Stimulated activated naive CD4-positive, alpha-beta T cell treated with Interleukin-2 at 50 U/mL for 16 hours (primary cell): ENCODE data around the gene RBM41.
"Not testable (repeated sequence)": the region's sequence is repeated elsewhere in the genome, so short reads cannot be mapped to it uniquely, and the experiment has no call there.

ENCODE experiments used
- DNase-seq: peaks from one replicate; lab custom pipeline; 2025; lab: John Stamatoyannopoulos, UW

Gene RBM41

DNA sequence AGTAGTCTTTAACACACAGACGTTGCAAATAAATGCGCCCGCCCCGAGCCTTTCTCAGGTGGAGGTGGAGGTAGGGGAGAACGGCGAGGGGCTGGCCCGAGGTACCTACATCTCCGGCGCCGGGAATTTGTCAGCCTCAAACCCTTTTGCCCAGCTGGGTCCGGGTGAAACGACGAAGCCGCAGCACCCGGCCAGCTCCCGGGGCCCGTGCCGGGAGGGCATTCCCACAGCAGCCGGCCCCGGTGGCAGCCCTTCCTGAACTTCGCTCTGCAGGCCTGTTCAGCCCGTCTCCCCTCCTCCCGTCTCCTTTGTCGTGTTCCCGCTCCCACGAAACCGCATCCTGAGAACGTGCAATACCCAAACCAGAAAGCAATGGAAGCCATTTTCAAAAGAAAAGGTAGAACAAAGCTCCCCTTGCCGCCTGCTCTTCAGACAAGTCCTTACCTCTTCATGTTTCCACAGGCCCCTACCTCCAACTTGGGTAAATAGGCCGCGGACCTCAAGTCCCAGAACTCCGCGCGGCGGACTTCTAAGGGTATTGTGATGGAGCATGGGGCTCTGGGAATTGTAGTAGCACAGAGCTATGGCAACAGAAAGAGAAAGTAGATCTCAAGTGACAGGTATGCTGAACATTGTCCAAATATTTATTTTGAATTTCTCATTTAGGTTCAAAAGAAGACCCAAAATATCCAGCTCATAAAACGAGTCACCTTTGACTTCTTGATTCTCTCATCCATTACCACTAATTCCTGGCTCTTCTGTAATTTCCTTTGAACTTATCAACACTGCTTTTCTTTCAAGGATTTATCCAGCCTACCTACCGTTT, at the start of gene RBM41:
Gene RBM41, minus strand, starts transcription at position 501 of the 826 bp plus-strand sequence. Its CDS starts 49 bp downstream, at position 452.
- DNase-seq, result peak; percentile 59

DNA sequence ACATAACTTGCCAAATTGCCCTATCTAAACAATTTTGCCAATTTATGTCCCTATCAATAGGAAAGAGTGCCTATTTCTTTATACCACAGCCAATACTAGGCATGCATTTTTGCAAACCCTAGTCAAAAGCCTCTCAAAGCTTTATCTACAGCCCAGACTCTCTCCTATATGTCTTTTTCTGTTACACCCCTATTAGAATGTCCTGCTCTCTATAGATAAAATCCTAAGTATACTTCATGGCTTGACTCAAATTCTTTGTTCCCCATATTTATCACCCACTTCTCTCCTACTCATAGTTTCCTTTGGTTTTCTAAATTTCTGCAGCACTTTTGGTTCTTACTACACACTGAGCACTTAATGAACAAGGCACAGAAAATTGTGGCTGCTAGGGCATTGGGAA, 49.6 kb upstream of the RBM41 start:
- no peak for DNase-seq

DNA sequence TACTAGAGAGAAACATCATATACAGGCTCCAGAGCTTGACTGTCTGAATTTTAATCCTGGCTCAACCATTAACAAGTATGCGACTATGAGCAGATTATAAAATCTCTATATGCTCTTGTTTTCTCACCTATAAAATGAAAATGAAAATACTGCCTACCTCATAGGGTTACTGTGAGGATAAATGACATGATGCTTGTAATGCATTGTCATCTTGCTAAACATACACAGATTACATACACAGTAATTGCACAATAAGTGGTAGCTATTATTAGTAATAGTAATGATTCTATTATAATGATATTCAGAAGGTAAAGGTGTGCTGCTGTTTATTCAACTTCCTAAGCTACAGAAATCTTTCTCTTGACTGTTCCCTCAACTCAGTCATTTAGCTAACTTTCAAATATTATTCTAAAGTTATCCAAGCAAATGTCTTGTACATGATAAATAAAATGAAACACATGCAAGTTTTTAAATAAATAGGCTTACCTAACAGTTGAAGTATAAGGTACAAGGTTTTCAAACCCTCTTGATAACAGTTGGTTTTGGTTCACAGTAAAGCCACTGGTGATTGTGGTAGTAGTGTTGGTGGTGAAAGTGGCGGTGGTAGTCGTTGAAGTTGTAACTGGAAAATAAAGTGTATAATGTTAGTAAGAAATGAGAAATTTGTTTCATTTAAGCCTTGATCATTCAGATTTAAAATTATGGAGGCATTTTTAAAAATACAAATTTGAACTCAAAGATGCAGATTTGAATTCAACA, 48.7 kb upstream of the RBM41 start:
- DNase-seq, result no peak

DNA sequence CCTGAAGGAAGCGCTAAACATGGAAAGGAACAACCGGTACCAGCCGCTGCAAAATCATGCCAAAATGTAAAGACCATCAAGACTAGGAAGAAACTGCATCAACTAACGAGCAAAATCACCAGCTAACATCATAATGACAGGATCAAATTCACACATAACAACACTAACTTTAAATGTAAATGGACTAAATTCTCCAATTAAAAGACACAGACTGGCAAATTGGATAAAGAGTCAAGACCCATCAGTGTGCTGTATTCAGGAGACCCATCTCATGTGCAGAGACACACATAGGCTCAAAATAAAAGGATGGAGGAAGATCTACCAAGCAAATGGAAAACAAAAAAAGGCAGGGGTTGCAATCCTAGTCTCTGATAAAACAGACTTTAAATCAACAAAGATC, 39.0 kb upstream of the RBM41 start:
- DNase-seq, result not testable (repeated sequence)

DNA sequence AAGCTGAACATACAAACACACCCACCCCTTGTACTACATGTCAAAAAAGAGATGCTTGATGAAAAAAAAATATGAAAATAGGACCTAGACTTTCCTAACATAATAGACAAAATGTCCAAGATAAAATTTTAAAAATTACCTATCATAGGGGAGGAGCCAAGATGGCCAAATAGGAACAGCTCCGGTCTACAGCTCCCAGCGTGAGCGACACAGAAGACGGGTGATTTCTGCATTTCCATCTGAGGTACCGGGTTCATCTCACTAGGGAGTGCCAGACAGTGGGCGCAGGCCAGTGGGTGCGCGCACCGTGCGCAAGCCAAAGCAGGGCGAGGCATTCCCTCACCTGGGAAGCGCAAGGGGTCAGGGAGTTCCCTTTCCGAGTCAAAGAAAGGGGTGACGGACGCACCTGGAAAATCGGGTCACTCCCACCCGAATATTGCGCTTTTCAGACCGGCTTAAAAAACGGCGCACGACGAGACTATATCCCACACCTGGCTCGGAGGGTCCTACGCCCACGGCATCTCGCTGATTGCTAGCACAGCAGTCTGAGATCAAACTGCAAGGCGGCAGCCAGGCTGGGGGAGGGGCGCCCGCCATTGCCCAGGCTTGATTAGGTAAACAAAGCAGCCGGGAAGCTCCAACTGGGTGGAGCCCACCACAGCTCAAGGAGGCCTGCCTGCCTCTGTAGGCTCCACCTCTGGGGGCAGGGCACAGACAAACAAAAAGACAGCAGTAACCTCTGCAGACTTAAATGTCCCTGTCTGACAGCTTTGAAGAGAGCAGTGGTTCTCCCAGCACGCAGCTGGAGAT, 37.2 kb upstream of the RBM41 start:
- not testable (repeated sequence) for DNase-seq

DNA sequence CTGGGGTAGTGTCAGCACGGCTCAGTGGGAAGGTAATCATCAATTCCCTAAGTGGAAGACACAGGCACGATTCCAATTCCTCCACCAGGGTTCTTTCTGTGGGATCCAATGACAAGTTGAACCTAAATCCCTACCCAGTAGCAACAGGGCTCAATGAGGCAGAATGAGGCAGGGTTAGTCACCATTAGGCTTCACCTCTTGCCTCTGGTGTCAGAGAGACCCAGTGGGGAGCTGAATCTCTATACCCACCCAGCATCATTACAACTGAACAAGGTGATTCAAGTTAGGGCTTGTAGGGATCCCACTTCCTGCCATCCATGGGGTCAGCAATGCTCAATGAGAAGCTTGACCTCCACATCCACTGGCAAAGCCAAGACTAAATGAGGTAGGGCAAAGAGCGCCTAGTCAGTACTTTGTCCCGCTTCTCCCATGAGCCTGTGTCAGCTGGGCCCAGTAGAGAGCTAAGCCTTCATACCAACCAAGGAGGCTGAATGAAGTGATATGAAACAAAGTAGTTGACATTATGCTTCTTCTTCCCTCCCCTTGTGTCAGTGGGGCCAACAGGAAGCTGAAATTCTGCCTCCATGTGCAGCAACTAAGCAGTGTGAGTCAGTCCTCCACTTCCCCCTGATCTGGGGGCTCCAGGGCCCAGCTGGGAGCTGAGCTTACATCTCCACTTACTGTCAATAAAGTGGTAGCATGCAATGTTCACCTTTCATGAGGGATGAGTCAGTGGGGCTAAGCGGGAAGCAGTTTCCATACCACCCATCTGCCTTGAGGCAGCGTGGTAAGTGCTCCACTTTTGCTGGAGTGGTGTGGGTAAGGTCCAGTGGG, 36.4 kb upstream of the RBM41 start:
- DNase-seq, result peak; percentile 0

DNA sequence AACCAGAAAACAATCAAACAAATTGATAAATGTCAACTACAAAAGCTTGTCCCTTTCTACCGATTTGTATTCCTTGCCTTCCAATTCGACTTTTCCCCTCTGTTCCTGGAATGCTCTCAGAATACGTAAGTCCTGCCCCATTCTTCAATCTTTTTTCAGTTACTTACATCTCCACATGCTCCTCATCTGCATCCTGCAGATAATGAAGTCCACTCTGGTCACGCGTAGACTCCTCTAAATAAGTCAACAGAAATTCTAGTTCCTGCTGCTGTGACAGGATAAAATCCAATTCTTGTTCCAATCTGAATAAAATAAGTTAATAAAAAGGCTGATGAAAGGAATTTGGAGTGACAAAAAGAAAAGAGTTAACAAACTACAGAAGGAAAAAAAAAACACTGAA, 34.4 kb upstream of the RBM41 start:
- DNase-seq, result no peak

DNA sequence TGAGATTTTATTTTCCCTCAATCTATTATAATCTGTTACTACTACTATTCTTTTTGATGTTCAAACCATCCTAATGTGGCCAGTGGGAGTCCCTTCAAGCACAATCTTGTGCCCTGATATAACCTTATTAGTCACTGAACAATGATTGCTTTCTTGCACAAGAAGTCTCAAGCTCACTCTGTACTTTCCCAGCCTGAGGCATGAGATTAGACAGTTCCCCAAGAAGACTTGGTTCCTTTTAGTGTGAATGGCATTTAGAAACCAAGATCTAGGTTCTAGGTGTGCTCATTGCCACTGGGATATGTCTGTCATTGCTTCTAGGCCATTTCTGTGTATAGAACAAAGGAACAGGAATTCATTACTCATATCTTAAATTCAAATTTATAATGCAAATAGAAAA, 28.0 kb upstream of the RBM41 start:
- no peak for DNase-seq

DNA sequence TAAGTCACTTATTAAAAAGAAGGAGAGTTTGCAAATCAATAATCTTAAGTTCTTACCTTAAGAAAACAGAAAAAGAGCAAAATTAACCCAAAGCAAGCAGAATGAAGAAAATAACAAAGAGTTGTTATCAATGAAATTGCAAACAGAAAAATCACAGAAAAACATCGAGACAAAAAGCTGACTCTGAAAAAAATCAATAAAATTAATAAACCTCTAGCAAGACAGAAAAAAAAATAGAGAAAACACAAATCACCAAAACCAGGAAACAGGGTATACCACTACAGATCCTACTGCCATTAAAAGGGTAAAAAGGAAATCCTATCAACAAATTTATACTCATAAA, 17.3 kb upstream of the RBM41 start:
- DNase-seq, result no peak

DNA sequence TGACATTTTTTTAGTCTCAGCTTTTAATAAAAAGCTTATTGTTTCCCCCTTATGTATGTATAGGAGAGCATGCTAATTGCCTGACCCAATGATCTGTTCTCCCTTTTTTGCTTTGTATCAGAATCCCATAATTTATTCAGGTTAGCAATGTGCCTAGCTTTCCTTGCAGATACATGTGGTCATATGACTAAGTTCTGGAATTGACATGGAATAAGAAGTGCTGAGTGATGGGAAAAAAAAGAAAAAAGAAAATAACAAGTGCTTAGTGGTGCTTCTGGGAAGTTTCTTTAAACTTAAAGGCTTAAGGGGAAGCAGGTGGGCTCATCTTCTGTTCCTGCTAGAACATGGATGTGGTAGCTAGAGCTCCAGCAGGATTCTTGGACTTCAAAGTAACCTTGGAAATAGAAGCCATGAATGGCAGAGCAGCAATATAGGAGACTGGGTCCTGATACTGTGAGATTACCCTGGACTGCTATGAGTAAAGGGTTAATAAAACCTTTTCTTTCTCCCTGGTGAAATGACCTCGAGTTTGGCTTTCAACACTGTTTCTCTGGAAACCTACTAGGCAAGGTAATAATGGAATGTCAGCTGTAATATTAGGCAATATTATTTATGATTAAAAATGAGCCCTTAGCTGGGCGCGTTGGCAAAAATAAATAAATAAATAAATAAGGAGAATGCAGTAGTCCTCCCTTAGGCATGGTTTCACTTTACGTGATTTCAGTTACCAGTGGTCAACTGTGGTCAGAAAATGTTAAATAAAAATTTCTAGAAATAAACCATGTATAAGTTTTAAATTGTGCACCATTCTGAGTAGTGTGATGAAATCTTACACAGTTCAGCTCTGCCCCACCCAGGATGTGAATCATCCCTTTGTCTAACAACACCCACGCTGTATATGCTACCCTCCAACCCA, 16.7 kb upstream of the RBM41 start:
- peak; percentile 14 for DNase-seq

DNA sequence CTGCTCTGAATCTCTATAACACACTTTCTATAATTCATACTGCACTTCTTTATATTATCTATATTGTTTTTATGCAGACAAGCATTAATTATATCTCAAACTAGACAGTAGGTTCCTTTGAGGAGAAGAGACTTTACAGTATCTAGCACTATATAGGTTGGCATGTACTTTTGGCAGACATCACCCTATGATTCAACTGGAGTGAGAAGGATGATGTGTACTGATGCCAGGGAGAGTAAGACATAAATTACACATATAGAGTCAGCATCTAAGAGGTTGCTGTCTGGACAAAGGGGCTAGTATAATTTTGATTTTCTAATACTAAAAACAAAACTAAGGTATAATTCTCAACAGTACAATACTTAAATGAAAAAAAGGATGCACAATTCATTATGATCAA, 5.1 kb upstream of the RBM41 start:
- DNase-seq, result no peak

DNA sequence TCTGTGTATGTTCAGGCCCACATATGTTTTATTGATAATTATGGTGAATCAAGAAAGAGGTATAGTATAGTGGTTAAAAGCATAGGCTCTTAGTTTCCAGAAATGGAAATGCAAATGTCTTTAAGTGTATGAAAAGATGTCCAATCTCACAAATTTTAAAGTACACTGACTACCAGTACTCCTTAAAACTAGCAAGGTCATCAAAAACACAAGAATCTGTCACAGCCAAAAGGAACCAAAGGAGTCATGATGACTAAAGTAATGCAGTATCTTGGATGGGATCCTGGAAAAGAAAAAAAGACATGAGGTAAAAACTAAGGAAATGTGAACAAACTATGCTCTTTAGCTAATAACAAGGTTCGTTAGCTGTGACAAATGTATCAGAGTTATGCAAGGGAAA, 661 bp upstream of the RBM41 start:
- no peak for DNase-seq

DNA sequence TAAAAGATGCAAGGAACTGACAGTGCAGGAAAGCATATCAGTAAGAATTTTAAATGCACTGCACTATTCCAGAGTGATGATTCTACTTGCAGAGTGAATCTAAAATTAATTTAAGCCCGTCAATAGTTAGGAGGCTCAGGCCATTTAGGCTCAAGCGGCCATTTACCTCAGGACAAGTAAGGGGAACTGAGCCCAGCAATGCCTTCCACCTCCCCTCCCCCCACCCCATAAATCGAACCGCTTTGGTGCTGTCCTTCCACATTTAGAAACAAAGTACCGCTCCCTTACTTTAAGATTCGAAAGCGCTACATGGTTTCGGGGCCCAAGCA, 665 bp downstream of the RBM41 start:
- no peak for DNase-seq

DNA sequence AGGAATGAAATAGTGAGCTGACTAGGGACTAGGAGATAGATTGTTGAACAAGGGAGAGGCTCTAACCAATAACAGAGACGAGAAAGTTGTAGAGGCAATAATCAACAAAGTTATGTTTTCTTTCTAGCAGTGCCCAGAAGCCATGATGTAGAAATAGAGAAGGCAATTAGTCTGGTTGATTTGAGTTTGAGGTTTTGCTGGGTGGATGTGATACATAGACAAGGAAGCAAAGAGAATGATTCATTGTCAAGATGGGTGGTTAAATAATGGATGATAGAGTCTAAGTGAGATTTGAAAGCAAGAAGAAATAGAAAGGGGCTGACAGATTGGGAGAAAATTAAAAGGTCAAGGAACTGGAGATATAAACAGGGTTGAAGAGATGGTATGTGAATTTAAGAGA, 11.2 kb downstream of the RBM41 start:
- no peak for DNase-seq

DNA sequence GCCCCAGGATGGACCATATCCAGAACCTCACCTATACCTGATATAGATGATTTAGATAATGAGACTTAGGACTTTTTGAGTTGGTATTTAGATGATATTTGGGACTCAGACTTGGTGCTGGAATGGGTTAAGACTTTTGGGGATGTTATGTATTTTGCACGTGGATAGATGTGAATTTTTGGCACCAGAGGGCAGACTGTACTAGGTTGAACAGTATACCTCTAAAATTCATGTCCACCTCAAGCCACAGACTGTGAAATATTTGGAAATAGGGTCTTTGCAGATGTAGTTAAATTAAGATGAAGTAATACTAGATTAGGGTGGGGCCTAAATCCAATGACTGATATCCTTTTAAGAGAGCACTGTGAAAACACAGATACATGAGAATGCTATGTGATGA, 15.6 kb downstream of the RBM41 start:
- DNase-seq, result no peak

DNA sequence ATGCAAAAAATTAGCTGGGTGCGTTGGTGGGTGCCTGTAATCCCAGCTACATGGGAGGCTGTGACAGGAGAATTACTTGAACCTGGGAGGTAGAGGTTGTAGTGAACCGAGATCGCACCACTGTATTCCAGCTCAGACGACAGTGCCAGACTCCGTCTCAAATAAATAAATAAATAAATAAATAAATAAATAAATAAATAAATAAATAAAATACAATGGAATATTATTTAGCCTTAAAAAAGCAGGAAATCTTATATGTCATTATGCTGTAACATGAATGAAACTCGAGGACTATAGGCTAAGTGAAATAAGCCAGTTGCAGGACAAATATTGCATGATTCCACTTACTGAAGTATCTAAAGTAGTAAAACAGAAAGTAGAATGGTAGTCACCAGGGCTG, 42.5 kb downstream of the RBM41 start:
- no peak for DNase-seq

DNA sequence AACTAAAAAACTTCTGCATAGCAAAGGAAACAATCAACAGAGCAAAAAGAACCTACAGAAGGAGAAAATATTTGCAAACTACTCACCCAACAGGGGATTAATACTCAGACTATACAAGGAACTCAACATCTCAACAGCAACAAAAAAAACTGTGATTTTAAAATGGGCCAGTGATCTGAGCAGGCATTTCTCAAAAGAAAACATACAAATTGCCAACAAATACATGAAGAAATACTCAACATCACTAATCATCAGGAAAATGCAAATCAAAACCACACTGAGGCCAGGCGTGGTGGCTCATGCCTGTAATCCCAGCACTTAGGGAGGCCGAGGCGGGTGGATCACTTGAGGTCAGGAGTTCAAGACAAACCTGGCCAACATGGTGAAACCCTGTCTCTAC, 60.9 kb downstream of the RBM41 start:
- DNase-seq, result not testable (repeated sequence)

DNA sequence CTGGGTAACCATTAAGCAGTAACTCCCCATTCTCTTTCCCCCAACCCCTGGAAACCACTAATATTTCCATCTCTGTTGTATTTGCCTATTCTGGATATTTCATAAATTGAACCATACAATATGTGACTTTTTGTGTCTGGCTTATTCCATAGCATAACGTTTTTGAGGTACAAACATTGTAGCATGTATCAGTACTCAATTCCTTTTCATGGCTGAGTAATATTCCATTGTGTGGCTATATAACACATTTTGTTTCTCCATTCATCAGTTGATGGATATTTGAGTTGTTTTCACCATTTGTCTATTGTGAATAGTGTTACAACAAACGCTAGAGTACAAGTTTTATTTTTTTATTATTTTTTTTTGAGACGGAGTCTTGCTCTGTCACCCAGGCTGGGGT, 63.6 kb downstream of the RBM41 start:
- no peak for DNase-seq

DNA sequence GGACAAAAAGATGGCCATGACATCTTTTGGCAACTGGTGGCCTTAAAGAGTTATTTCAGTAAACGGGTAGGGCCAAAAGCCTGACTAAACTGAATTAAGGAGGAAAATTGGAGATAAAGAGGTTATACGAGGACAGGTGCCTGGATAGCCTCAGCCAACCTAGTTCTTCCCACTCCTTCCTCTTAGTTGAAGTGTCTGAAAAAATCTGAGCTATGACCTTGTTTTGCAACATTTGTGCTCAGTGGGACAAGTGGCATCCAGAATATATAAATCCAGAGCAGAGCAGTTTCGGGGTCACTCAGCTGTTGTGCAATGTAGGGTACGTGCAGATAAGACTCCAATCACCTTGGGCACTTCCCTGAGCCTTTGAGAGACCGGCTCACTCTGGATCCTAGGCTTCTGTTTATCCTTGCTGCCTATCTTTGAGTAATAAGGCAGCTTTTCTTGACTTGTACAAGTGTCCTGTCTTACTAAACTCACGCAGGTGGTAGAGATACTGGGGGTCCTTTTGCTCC, 68.4 kb downstream of the RBM41 start:
- no peak for DNase-seq

DNA sequence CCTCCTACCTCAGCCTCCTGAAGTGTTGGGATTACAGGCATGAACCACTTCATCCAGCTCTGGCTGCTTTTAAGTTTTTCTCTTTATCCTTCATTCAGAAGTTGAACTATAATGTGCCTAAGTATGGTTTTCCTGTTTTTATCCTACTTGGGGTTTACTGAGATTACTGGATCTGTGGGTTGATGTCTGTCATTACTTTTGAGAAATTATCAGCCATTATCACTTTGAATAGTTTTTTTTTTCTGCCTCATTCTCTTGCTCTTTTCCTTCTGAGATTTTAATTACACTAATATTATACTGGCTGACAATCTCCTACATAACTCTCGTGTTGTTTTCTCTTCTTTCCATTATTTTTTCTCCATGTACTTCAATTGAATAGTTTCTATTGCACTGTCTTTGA, 71.0 kb downstream of the RBM41 start:
- DNase-seq, result no peak

DNA sequence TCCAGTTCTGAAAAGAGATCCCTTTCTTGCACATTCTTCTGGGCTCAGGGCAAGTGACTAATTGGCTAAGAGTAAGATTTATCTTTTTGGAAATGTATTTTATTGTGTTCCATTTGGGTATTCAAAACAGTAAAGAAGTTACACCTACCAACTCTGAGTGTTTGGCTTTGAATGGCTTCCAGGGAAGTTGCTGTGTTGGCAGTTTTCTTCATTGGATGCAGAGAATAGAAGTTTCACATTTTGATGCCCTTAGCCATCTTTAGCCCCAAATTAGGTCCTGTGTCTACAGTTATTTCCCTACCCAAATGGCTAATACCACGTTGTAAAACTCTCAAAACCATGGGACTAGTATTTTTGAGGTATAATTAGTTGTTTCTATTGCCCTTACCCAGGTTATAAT, 88.9 kb downstream of the RBM41 start:
- DNase-seq, result no peak
